ENCODE data around the gene EFCAB6.

DNA sequence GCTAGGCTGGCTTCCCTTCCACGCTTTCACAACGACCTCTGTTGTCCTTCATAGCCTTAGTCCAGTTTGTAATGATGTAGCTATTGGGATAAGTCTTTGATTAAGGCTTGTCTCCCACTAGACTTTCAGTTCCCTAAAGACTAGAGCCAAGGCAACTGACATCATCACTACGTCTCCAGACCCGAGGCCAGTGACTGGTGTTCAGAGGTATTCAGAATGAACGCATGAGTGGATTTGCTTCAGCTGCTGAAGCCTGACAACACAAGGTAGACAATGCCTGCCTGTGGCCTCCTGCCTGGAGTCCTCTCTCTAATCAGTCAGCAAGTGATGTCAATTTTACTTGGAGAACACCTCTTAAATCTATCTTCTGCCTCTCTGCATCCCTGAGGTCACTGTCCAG lies 13.6 kb downstream of the EFCAB6 start:
- TF ChIP-seq MLLT1 (IDR thresholded peaks at IDR 0.05) (no peak), ZNF274 (IDR thresholded peaks at IDR 0.05; ENCODE audit: borderline replicate concordance, low read depth, low read length) (no peak), ATF6 (CRISPR knock-in tag; IDR thresholded peaks at IDR 0.05) (no peak)
- TF ChIP-seq, protein P1, sequence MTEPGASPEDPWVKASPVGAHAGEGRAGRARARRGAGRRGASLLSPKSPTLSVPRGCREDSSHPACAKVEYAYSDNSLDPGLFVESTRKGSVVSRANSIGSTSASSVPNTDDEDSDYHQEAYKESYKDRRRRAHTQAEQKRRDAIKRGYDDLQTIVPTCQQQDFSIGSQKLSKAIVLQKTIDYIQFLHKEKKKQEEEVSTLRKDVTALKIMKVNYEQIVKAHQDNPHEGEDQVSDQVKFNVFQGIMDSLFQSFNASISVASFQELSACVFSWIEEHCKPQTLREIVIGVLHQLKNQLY (CRISPR knock-in tag; conservative IDR thresholded peaks at IDR 0.05): no peak
- TF ChIP-seq, protein P2, sequence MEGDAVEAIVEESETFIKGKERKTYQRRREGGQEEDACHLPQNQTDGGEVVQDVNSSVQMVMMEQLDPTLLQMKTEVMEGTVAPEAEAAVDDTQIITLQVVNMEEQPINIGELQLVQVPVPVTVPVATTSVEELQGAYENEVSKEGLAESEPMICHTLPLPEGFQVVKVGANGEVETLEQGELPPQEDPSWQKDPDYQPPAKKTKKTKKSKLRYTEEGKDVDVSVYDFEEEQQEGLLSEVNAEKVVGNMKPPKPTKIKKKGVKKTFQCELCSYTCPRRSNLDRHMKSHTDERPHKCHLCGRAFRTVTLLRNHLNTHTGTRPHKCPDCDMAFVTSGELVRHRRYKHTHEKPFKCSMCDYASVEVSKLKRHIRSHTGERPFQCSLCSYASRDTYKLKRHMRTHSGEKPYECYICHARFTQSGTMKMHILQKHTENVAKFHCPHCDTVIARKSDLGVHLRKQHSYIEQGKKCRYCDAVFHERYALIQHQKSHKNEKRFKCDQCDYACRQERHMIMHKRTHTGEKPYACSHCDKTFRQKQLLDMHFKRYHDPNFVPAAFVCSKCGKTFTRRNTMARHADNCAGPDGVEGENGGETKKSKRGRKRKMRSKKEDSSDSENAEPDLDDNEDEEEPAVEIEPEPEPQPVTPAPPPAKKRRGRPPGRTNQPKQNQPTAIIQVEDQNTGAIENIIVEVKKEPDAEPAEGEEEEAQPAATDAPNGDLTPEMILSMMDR (IDR thresholded peaks at IDR 0.05 in 2 of 3, conservative IDR thresholded peaks at IDR 0.05 in 1 of 3; ENCODE audit: insufficient read depth in 2 of 3, low read depth in 1 of 3, low read length in 3 of 3): no peak

Measured in K562 (cell line).